Activated CD8-positive, alpha-beta memory T cell treated with anti-CD3 and anti-CD28 coated beads, Interleukin-2, amount 50 U/mL, for 48 hours (primary cell): ENCODE data around the gene LRRC63.
"Not testable (repeated sequence)": the region's sequence is repeated elsewhere in the genome, so short reads cannot be mapped to it uniquely, and the experiment has no call there.

Source experiments
- DNase-seq: peaks from one replicate; pipeline ENCODE4 v3.0.0-alpha.2; 2020

LRRC63 gene

DNA sequence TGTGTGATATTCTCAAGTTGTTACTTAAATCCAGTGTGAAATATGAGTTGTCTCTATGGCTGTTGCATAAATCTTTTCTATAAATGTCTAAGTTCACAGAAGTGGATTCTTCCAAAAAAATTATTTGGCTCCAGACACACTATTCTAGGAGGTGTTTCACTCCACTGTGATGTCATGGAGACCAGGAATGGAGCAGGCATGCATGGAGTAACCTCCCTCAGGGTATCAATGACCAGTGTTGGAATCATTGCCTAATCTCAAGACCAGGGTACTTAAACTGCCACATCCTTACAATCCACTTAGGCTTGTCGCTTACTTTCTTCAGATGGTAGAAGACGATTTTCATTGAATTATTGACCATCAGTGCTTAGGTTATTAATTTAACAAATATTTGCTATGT, 55.4 kb downstream of the LRRC63 start:
- no peak for DNase-seq

GRCh38 chr13:46270416-46270815, 58.7 kb downstream of the LRRC63 start:
- no peak for DNase-seq

- DNase-seq: no peak
Observed at GRCh38 chr13:46274094-46274698, 62.5 kb downstream of the LRRC63 start.

DNA sequence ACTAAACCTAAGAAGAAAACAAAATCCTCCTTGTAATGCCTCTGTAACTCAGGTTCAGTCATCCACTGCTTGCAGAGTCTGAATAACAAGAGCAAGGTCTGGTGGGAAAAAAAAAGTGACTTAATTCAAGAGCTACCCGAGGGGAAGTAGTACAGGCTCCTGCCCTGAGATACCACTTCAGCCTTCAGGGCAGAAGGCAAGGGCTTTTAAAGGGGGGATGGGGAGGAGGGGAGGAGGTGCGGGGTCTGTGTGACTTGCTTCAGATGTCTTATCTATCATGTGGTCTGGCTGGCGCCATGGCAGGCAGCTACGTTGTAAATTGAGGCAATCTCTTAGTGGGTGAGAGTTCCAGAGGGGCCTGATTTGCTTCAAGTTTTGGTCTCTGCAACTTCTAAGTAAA, 66.7 kb downstream of the LRRC63 start:
- DNase-seq: no peak

GRCh38 chr13:46281779-46282178, 70.1 kb downstream of the LRRC63 start:
- no peak for DNase-seq

- not testable (repeated sequence) for DNase-seq
Observed at GRCh38 chr13:46283912-46284824, 72.4 kb downstream of the LRRC63 start.

DNA sequence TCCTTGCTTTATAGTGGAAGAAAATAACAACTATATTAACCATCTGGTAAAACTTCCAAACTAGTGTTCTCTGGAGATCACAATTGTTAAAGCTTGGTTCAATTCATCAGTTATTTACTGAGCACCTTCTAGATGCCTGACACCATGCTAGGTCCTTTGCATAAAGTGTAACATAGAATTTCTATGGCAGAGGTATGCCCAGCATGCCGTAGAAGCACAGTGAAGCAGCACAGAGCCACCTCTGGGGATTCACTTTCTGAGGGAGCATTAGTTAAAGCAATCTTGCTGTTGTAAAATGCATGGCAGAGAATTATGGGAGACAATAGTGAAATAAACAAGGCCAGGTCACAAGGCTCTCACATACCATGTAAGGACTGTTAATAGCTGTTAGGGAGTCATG, 75.2 kb downstream of the LRRC63 start:
- DNase-seq: no peak

- no peak for DNase-seq
Observed at GRCh38 chr13:46288570-46289259, 77.0 kb downstream of the LRRC63 start.

- DNase-seq: no peak
Observed at GRCh38 chr13:46289260-46289955, 77.7 kb downstream of the LRRC63 start.

DNA sequence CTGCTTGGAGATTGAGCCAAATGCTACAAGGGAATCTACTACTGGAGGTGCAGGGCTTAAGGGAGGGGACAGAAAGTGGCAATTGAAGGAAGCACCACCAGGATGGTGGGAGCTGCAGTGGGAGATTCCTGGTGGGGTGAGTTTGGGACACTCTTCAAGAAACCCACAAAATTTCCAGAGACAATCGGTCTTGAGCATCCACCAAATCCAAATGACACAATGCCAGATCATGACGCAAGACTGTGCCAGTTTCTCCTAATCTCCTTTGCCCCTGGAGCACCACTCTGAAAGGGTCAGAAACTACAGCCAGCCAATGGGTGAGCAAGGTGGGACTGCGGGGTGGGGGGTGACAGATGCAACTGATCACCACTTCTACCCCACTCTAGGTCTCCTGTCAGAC, 78.7 kb downstream of the LRRC63 start:
- no peak for DNase-seq

GRCh38 chr13:46293436-46293835, 81.7 kb downstream of the LRRC63 start:
- no peak for DNase-seq

- no peak for DNase-seq
Observed at GRCh38 chr13:46295491-46296114, 83.9 kb downstream of the LRRC63 start.

DNA sequence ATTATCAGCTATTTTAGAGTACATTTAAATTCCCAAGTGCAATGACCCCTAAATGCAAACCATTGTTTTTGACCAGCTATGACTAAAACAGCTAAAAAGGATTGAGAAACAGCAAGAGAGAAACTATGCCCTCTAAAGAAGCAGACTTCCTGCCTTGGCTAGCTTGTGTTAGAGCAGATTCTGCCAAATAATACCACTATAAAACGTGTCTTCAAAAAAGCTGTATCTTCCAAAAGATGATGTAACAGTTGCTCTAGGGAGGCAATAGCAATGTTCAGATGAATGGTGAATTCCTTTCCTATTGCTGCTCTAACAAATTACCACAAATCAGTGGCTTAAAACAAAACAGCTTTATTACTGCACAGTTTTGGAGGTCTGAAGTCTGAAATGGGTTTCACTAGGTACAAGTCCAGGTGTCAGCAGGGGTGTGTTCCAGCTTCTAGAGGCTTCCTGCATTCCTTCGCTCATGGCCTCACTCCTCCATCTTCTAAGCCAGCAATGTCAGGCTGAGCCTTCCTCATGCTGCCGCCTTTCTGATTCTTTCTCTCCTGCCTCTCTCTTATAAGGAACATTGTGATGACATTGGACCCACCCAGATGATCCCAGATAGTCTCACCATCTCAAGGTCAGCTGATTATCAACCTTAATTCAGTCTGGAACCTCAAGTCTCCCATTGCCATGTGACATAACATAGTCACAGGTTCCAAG, 84.5 kb downstream of the LRRC63 start:
- no peak for DNase-seq

GRCh38 chr13:46296921-46297320, 85.2 kb downstream of the LRRC63 start:
- no peak for DNase-seq

DNA sequence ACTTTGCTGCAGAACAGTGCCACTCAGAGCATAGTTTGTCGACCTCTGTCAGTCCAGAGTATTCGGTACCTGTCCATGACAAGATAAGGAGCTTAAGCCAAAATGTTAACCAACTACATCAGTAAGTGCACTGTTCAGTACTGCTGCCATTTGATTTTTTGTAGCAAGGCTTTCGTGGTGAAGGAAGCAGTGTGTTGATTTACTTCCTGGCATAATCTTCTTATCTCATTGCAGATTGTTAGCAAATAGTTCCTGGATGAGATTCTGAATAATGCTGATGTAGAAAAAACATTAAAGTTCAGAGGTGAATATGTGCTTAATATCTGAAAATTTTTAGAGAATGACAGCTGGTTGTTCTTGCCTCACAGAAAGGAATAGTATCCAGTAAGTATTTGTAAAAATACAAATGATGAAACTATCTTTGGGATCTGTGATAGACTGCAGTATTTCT, 85.7 kb downstream of the LRRC63 start:
- DNase-seq: no peak

DNA sequence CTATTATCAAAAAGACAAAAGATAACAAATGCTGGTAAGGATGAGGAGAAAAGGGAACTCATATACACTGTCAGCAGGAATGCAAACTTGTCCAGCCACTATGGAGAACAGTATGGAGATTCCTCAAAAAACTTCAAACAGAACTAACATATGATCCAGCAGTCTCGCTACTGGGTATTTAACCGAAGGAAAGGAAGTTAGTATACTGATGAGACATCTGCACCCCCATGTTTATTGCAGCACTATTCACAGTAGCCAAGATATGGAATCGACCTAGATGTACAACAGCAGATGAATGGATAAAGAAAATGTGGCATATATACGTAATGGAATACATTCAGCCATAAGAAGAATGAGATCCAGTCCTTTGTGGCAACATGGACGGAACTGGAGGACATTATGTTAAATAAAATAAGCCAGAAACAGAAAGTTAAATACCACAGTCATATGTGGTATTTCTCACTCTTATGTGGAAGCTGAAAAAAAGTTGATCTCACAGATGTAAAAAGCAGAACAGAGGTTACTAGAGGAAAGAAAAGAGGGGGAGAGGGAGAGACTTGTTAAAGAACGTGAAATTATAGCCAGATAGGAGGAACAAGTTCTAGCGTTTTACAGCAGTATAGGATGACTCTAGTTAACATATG, 92.1 kb downstream of the LRRC63 start:
- no peak for DNase-seq

- DNase-seq: no peak
Observed at GRCh38 chr13:46304546-46304945, 92.8 kb downstream of the LRRC63 start.

GRCh38 chr13:46307554-46307953, 95.8 kb downstream of the LRRC63 start:
- no peak for DNase-seq

GRCh38 chr13:46310066-46310465, 98.3 kb downstream of the LRRC63 start:
- DNase-seq: no peak

DNA sequence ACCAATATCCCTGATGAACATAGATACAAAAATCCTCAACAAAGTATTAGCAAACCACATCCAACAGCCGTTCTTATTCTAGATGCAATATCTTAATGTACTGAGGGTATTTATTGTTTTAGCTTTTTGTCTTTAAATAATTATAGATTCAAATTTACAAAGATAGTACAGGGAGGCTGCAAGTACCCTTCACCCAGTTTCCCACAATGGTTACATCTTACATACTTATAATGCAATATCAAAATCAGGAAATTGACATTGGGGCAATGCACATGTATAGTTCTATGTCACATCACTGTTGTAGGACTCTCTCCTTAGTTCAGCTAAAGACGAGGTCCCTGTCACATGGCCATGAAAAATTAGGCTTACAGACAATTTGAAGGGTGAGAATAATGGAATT, 99.5 kb downstream of the LRRC63 start:
- DNase-seq: no peak

- no peak for DNase-seq
Observed at GRCh38 chr13:46313024-46313423, 101.3 kb downstream of the LRRC63 start.
